ENCODE measurements around the gene KLK1.
"Not testable (repeated sequence)": the region's sequence is repeated elsewhere in the genome, so short reads cannot be mapped to it uniquely, and the experiment has no call there.

KLK1 gene

DNA sequence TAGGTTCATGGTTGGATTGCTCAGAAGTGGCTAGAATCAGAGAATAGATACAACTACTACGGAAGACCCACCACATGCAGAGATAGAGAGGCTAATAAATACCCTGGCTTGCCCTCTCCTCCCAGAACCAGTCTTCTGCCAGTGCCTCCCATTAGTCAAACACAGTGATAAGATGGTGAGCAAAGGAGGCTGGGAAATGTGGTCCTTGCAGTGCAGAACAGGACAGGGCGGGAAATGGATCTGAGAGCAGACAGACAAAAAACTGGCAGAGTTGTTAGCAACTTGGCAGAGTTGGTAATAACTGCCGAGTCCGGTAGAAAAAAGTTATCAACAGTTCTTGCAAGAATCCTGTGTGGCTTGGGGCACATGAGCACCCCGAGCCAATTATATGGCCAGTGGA lies 8.7 kb downstream of the KLK1 start:
- no peak for DNase-seq (ENCODE audit: low read depth)

DNA sequence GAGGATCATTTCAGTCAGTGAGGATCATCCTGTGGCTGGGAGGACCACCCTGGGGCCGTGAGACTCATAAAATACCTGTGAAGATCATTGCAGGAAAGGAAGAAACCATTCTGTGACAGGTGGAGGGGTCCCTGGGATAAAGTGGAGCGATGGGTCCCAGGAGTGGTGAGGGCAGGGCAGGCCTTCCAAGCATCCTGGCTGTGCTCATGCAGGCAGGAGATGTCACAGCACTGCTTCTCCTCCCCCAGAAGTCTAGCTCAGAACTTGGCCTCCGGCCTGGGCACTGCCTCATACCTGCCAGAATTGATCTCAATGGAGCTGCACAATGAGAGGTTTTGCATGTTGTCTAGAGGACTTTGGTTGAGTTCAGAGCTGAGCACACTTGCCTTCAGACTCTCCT lies 11.1 kb downstream of the KLK1 start:
- no peak for DNase-seq (ENCODE audit: low read depth)

DNA sequence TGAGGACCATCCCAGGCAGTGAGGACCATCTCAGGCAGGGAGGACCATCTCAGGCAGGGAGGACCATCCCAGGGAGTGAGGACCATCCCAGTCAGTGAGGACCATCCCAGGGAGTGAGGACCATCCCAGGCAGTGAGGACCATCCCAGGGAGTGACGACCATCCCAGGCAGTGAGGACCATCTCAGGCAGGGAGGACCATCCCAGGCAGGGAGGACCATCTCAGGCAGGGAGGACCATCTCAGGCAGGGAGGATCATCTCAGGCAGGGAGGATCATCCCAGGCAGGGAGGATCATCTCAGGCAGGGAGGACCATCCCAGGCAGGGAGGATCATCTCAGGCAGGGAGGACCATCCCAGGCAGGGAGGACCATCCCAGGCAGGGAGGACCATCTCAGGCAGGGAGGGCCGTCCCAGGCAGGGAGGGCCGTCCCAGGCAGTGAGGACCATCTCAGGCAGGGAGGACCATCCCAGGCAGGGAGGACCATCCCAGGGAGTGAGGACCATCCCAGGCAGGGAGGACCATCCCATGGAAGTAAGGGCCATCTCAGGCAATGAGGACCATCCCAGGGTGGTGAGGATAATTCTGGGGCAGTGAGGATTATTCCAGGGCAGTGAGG lies 11.9 kb downstream of the KLK1 start:
- not testable (repeated sequence) for DNase-seq (ENCODE audit: low read depth)

DNA sequence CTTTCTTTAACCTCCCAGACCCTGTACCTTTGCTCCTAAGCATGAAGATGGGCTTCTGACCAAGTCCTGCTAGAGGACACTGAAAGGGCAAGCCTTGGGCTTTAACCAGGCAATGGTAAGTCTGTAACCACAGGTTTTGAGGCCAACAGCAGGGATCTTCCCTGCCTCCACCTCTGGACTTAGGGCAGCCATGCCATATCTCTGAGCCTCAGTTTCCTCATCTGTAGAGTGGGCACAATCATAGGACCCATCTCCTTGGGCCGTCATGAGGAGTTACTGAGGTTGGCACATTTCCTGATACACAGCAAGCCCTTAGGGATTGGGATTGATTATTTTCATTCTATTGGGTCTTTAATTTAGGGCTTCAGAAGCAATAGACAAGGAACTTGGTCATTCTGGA lies 14.7 kb downstream of the KLK1 start:
- no peak for DNase-seq (ENCODE audit: low read depth)

DNA sequence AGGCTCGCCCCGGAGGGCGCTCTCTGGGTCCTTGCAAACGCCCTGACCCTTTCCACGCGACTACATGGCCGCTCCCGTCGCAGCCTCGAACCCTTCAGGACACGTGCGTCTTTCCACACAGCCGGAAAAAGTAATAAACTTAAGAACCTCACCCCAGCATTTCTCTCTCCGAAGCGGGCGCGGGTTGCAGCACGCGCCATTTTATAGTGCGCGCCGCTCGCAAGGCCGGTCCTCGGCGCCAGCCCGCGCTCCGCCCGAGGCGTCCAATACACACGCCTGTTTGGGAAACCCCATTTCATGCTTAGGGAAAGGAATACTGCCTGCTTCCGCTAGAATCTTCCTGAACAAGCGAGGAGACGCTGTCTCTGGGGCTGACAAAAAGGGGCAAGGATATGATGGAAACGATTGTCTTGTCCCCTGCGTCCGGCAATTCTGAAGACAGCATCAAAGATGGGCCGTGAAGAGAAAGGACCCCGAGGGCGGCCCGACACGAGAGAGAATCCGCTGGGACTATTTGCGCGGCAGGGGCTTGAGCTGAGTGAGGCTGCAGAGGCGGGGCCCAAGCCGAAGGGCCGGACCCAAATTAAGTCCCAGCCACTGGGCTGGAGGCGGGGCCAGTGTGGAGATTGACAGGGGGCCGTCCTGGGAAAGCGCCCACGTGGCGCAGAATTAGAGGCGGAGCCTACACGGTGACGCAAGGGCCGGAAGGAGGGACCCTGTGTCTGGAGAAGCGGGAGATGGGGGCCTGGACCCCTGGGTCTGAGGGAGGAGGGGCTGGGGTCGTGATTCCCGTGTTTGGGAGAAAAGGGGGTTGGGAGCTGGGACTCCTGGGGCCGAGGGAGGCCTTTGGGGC lies 18.9 kb downstream of the KLK1 start:
- DNase-seq (ENCODE audit: low read depth): peak; percentile 97

DNA sequence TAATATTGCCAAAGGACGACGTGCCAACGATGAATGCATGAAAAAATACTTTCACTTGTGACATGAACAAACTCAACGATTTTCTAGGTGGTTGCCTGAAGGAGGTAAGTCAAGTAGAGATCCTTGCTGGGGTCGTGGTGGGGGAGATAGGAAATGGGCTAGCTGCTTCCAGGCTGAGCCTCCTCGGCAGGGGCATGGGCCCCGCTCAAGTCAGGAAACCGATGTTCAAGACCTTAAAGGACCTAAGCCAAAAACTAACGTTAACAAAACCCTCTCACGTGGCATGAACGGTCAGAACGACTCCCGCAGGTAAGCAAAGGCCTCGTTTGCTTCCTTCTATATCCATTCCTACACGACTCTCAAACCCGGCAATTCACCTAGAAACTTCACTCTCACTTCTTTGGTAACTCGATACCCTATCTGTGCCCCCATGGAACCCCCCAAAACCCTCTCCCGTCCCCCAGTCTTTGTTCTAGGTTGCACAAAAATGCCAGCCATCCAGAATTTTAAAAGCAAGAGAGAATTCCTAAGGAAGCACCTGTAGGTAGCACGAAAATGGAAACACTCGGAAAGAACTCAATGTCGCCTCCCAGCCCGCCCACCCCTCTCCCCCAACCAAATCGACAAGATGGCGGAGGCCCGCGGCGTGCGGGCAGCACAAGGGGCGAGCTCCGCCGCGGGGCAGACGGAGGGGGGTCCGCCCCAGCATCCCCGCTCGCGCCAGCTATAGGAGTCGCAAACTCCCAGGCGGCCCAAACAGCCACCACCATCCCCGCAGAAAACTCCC lies 19.8 kb downstream of the KLK1 start:
- no peak for DNase-seq (ENCODE audit: low read depth)

DNA sequence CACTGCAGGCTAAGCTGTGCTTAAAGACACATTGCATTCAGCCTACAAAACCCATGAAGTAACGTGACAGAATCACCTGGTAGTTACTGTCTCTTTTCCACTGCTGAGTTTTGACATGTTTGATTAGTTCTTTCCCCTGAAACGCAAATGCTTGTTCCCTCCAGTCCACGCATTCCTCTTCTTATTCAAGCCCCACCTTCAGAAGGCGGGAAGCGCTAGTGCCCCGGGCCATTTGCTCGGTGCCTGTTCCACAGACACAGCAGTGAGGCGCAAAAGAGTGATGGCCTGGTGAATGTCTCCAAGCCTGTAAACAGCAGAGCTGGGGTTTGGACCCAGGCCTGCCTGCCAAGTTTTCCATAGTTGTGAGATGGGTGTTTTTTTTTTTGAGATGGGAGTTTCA lies 22.5 kb downstream of the KLK1 start:
- DNase-seq (ENCODE audit: low read depth): no peak

DNA sequence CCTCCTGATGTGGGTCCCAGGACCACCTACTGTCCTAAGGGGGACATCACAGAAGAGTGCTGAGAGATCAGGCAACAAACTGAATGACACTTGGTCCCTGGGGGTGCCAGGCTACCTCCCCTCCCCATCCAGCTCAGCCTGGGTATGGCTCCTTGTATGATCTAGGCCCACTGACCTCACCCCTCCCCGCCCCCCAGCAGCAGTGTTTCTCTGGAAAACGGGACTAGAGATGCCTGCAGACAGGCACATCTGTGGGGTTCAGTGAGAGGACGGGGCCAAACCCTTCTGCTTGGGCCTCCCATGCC lies 24.1 kb downstream of the KLK1 start:
- DNase-seq (ENCODE audit: low read depth): no peak

DNA sequence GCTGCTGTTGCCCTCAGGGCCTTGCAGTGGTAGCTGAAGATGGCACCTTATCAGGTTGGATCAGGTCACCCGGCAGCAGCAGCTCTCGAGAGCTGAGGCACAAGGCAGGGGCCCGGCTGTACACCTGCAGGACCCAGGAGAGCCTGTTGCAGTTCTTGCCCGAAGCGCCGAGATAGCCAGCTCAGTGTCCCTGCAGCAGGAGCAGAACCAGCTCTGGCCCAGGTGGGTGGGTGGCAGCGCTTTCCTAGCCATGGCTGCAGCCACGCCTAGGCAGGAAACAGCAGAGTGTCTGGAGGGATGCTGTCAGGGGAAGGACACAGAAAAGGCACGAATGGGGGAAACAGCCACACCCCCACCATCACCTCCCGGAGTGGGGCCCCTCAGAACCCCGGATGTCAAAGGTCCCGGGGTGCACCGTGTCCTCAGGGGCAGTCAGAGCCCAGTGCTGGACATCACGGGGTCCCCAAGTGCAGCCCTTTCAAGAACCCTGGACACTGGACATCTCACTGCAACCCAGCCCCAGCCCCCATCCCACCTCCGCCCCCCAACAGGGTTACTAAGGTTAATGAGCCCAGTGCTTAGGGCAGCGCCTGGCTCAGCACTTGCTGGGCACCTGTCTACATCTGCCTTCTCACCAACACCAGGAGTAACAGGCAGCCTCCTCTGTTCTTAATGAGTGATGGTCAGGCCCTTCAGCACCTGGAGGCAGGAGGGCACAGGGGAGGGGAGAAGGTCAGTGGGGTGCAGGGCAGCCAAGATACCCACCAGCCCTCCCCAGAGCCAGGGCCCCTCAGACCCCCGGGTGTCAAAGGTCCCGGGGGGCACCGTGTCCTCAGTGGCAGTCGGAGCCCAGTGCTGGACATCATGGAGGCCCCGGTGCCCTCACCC lies 24.7 kb downstream of the KLK1 start:
- DNase-seq (ENCODE audit: low read depth): no peak

DNA sequence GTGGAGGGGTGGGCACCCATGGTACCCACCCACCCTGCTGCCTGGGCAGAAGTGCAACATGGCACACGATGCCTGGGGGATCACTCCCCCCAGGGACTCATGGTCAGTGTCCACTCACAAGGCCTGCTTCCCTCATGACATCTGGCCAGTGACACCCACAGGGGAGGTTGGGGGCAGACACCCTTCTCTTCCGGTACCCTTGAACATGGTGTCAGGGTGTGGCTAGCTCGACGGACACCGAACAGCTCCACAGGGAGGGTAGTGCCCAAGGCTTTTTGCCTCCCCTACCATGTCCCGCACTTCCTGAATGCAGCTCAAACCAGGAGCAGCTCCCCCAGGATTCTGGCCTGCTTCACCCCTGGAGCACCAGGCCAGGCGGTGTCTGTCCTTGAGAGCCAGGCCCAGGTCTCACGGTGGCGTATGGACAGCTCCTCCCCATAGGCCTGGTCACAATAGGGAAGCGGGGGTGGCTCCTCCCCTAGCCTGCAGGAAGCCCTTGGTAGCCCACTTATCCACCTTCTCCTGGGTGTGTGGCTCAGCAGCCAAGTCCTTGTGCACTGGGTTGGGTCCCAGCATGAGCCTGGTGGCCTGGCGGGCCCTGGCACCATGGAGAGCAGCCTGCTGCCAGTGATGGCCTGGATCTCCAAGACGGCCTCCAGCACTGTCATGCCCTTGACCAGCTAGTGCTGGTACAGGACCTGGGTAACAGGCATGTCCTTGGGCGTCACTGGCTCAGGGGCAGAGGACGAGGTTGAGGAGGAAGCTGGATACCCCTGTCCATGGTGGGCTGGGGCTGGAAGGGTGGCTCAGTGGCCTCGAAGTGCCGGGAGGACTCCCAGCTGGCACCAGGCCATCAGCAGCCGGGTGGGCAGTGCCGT lies 25.6 kb downstream of the KLK1 start:
- no peak for DNase-seq (ENCODE audit: low read depth)

DNA sequence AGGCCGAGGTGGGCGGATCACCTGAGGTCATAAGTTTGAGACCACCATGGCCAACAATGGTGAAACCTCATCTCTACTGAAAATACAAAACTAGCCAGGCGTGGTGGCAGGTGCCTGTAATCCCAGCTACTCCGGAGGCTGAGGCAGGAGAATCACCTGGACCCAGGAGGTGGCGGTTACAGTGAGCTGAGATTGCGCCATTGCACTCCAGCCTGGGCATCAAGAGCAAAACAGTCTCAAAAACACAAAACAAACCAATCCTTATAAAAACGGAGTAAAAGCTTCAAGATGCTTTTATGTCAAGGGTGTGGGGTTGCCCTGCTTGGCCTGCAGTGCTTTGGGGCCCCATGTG lies 26.2 kb downstream of the KLK1 start:
- no peak for DNase-seq (ENCODE audit: low read depth)

DNA sequence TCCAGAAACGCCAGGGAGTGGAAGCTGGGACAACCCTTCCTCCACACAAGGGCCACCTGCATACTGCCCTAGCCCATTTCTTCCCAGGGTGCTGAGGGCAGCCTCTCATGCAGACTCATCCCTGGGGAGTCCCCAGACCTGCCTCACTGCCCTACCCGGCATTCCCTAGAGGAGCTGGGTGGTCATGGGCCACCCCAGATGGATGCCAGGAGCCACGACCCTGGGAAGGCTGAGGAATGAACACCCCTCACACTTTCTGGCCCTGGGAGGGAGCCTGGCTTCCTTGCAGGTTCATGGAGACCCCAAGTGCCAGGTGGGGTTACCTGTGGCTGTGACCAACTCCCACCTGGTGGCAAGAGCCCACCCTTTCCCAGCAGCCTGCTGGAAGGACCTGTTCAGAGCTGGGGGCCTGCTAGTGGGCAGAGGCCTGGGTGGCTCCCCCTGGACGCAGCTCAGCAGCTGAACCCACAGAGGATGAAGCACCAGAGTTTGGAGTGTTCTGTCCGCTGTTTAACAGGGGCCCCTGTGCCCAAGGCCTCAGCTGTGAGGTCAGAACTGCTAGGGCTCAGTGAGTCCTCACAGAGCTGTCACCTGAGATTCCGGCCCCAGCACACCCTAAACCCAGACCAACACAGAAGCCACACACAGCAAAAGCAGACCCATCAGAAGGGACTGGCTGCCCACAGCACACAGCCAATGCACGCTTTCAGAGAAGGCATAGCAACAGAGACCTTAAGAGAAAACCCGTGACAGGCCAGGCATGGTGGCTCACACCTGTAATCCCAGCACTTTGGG lies 26.8 kb downstream of the KLK1 start:
- DNase-seq (ENCODE audit: low read depth): no peak

DNA sequence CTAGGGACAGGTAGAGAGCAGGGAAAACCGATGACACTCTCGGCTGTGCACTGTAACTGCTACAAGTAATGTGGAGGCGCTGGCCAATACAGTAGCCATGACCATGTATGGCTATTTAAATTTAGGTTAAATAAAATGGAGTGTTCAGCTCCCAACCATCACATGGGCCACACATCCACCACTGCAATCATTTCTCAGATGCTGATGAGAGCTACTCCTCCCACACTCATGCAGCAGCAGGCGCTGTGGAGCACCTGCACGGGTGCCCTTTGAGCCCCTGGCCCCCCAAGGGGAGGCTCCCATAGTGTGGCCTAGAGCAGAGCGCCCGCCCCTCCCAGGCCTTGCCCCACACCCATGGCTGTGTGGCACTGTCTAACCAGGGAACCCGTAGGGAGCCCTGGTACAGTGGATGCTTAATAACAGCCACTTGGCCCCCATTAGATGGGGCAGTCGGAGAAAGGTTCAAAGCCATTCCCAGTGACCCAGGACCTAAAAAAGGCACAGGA lies 27.4 kb downstream of the KLK1 start:
- DNase-seq (ENCODE audit: low read depth): no peak

DNA sequence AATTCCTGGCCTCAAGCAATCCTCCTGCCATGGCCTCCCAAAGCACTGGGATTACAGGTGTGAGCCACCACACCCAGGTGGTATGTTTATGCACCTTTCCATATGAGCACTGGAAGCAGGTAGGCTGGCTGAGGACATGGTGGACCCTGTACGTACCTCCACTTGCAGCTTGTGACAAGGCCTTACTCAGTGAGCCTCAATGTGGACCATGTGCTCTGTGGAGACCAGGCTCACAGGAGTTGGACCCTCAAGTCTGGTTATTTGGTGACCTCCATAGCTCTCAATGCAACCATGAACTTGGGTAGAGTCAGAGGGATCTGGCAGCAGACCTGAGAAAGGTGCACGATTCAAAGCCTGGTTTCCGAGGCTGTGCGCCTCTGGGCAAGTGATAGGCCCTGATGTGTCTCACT lies 27.9 kb downstream of the KLK1 start:
- no peak for DNase-seq (ENCODE audit: low read depth)

DNA sequence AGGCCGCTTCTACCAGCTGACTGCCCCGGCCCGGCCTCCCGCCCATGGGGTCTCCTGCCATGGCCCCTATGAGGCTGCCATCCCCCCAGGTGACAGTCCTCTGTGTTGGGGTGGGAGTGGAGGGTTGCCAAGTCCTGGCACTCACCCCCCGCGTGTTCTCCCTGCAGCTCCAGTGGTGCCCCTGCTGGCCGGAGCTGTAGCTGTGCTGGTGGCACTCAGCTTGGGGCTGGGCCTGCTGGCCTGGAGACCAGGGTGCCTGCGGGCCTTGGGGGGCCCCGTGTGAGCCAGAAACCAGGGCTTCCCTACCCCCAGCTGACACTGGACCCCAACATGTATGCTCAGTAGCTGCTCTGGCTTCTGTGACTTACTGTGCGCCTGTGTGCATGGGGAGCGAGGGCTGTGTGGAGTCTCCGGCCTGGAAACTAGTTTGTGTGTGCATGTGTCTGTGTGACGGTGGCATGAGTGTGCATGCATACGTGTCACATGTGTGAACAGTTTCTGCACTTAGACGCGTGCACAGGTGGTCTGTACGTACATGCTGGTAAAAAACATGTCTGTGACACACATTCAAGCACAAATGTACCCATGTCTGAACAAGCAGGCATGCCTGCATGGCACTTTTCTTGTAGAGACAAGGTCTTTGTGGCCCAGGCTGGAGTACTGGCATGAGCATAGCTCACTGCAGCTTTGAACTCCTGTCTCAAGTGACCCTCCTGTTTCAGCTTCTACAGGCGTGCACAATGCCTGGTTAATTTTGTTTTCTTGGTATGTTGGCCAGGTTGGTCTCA lies 28.5 kb downstream of the KLK1 start:
- no peak for DNase-seq (ENCODE audit: low read depth)

DNA sequence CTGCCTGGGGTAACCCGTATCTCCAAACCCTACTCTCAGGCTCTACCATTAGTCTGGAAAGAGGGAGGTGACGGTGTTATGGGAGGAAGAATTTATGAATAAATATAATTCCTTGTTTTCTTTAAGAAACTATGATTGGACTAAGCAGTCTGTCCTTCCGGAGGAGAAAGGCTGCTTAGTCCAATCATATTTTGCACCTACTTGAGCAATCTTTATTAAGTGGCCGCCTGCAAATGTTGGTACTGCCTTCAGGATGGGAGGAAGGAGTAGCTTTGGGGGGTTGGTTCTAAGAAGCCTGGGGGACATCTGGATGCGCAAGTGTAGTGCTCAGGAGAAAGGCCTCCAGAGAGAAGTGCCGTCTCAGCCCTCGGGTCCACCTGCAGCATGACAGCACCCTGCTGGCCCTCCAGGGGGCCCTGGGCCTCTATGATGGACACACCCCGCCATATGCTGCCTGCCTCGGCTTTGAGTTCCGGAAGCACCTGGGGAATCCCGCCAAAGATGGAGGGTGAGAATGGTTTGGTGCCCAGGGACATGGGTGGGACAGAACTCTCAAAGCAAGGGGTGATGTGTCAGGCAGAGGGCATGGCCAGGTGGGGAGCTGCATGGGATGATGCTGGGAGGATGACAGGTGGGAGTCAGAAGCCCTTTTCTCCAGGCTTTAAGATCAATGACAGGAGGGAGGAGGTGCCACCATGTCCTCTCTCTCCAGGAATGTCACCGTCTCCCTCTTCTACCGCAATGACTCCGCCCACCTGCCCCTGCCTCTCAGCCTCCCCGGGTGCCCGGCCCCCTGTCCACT lies 29.3 kb downstream of the KLK1 start:
- no peak for DNase-seq (ENCODE audit: low read depth)

DNA sequence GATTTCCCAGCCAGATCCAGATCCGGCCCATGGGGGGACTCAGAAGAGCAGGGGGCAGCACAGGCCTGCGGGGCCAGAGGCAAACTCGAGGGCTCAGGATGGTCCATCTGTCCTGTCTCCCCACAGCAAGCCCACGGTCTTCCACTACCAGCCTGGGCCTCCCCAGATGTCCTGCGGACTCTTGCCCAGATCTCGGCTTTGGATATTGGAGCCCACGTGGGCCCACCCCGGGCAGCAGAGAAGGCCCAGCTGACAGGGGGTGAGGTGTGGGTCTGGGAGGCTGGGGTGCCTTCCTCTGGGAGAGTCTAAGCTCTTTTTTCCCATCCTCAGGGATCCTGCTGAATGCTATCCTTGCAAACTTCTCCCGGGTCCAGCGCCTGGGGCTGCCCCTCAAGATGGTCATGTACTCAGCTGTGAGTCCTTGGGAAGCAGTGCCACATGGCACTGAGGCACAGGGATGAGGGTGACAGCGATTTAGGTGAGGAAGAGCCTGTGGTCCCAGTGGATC lies 30.0 kb downstream of the KLK1 start:
- DNase-seq (ENCODE audit: low read depth): no peak

Data from stimulated activated CD8-positive, alpha-beta memory T cell treated with anti-CD3 and anti-CD28 coated beads, Interleukin-7, amount 100 ng/mL, for 24 hours (primary cell).